Measurements from ENCODE around the gene CARD19. TPM values are rescaled to one million over a fixed set of nuclear protein-coding genes. Genes with fewer than 3 reads are reported as not detected.
A peak's percentile ranks its signal among the peaks of the same experiment; 100 is the strongest.

CARD19 gene
- total and polyA plus RNA-seq, 9 of the 15 experiments (the other 6 are each of a cell fraction or from before 2014, with no cell fraction given): 0.90 to 34.9 (median 14.6) TPM

DNA sequence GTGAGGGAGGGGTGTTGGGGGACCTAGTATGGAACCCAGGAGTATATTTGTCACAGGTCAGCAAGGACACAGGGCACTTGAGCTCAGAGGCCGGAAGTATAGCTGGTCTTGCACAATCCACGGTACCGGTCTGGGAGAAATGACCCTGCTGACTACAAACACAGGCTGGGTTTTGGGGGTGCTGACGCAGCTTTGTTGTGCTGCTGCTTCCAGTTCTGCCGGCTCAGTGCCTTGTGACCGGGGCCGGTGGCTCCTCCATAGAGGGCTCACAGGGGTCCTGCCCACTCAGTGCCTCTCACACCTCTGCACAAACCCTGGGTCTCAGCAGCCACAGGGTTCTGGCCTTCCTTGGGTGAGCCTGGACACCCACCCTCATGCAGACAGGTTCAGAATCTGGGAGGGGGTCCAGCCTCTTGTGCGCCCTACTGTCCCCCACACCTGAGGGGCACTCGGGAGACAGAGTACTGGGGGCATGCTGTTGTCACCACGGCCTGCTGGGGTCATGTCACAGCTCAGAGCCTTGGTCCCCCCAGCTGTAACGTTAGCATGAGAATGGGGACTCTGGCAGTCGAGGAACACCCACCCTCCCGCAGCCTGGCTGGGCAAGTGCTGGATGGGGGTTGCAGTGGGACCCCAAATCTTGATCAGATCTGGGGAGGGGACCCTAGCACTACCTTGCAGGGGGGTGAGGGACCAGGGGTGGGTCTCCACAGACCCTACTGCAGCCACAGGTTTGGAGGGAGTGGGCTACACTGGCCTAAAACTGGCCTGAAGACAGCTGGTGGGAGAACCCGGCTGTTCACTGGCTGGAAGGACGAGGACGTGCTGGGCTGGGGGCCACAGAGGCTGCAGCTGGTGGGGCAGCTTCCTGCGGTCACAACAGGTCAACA is 20.3 kb downstream of the CARD19 start (continued):
- TF ChIP-seq CLOCK (CRISPR knock-in tag; IDR thresholded peaks at IDR 0.05; ENCODE audit: borderline replicate concordance): peak; percentile 30; the same call in 1 of the 2 replicates
- 0 out of 2 replicates have a peak, but pooled peaks have one; percentile 22 for TF ChIP-seq ZNF134 (CRISPR knock-in tag; conservative IDR thresholded peaks at IDR 0.05)
- TF ChIP-seq GABPB1 (CRISPR knock-in tag; IDR thresholded peaks at IDR 0.05): 0 out of 2 replicates have a peak, but pooled peaks have one; percentile 23
- TF ChIP-seq, protein P1, sequence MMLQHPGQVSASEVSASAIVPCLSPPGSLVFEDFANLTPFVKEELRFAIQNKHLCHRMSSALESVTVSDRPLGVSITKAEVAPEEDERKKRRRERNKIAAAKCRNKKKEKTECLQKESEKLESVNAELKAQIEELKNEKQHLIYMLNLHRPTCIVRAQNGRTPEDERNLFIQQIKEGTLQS (IDR thresholded peaks at IDR 0.05): peak; percentile 36; the same call in 1 of the 2 replicates
- TF ChIP-seq, protein P1 (CRISPR knock-in tag; conservative IDR thresholded peaks at IDR 0.05): no peak
- no peak for TF ChIP-seq TFAP4 (CRISPR knock-in tag; IDR thresholded peaks at IDR 0.05; ENCODE audit: borderline replicate concordance)
- TF ChIP-seq HNRNPH1 (optimal IDR thresholded peaks at IDR 0.05; ENCODE audit: low read depth, low read length): no peak
- no peak for TF ChIP-seq CCNT2 (IDR thresholded peaks at IDR 0.05; ENCODE audit: borderline replicate concordance, extremely low read depth, insufficient read length, low read depth, low read length)
- 0 out of 2 replicates have a peak, but pooled peaks have one; percentile 19 for TF ChIP-seq ZNF57 (CRISPR knock-in tag; IDR thresholded peaks at IDR 0.05)
- TF ChIP-seq ZNF316 (IDR thresholded peaks at IDR 0.05): peak; percentile 64
- no peak for TF ChIP-seq E4F1 (CRISPR knock-in tag; IDR thresholded peaks at IDR 0.05; ENCODE audit: borderline replicate concordance)
- no peak for TF ChIP-seq BDP1 (IDR thresholded peaks at IDR 0.05; ENCODE audit: insufficient read depth, insufficient read length)
- TF ChIP-seq, protein P2, sequence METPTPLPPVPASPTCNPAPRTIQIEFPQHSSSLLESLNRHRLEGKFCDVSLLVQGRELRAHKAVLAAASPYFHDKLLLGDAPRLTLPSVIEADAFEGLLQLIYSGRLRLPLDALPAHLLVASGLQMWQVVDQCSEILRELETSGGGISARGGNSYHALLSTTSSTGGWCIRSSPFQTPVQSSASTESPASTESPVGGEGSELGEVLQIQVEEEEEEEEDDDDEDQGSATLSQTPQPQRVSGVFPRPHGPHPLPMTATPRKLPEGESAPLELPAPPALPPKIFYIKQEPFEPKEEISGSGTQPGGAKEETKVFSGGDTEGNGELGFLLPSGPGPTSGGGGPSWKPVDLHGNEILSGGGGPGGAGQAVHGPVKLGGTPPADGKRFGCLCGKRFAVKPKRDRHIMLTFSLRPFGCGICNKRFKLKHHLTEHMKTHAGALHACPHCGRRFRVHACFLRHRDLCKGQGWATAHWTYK (CRISPR knock-in tag; IDR thresholded peaks at IDR 0.05): 0 out of 2 replicates have a peak, but pooled peaks have one; percentile 60
- no peak for TF ChIP-seq HLTF (IDR thresholded peaks at IDR 0.05)
- 0 out of 2 replicates have a peak, but pooled peaks have one; percentile 35 for TF ChIP-seq BACH1 (tag; IDR thresholded peaks at IDR 0.05)
- no peak for TF ChIP-seq GTF2B (IDR thresholded peaks at IDR 0.05; ENCODE audit: extremely low read depth, insufficient read length)
- TF ChIP-seq EGR1 (conservative IDR thresholded peaks at IDR 0.05): 0 out of 2 replicates have a peak, but pooled peaks have one; percentile 3

All from K562 (cell line).